Neural progenitor cell (in vitro differentiated cells): Measurements from ENCODE around the gene ZNF71. TPM values are rescaled to one million over a fixed set of nuclear protein-coding genes. Genes with fewer than 3 reads are reported as not detected.
"Not testable (repeated sequence)": the region's sequence is repeated elsewhere in the genome, so short reads cannot be mapped to it uniquely, and the experiment has no call there.

Source experiments
- DNase-seq: peaks from one replicate; pipeline ENCODE4 v3.0.0-alpha.2; 2016; ENCODE audit warnings: low spot score
- H2AFZ ChIP-seq: fragments of 200-600 bp; sonication (generic); replicated peaks from 2 replicates; pipeline ENCODE4 v1.6.1; 2016; ENCODE audit warnings: antibody characterized with exemption
- H3F3A ChIP-seq: fragments of 200-600 bp; sonication (generic); 2 replicates; pipeline ENCODE4 v1.6.1; 2016; ENCODE audit warnings: antibody characterized with exemption, low read depth
- H3K27ac ChIP-seq: fragments of 200-600 bp; sonication (generic); 2 replicates; pipeline ENCODE4 v1.5.1; 2016; ENCODE audit warnings: mild to moderate bottlenecking
- H3K27me3 ChIP-seq: fragments of 200-600 bp; sonication (generic); 2 replicates; pipeline ENCODE4 v1.6.1; 2016; ENCODE audit warnings: mild to moderate bottlenecking, moderate library complexity
- H3K36me3 ChIP-seq: fragments of 200-600 bp; sonication (generic); 2 replicates; pipeline ENCODE4 v1.5.1; 2016
- H3K4me1 ChIP-seq: fragments of 200-600 bp; sonication (generic); 2 replicates; pipeline ENCODE4 v1.6.1; 2016; ENCODE audit warnings: mixed run types
- H3K4me2 ChIP-seq: fragments of 200-600 bp; sonication (generic); 2 replicates; pipeline ENCODE4 v1.6.1; 2016
- H3K4me3 ChIP-seq: fragments of 200-600 bp; sonication (generic); 2 replicates; pipeline ENCODE4 v1.5.1; 2016
- H3K79me2 ChIP-seq: fragments of 200-600 bp; sonication (generic); 2 replicates; pipeline ENCODE4 v1.6.1; 2016; ENCODE audit warnings: low read depth
- H3K9ac ChIP-seq: fragments of 200-600 bp; sonication (generic); 2 replicates; pipeline ENCODE4 v1.6.1; 2016
- H3K9me3 ChIP-seq: fragments of 200-600 bp; sonication (generic); 2 replicates; pipeline ENCODE4 v1.5.1; 2016; ENCODE audit warnings: low read depth
- H4K20me1 ChIP-seq: fragments of 200-600 bp; sonication (generic); 2 replicates; pipeline ENCODE4 v1.6.1; 2016; ENCODE audit warnings: low read depth
- H3K27ac Mint-ChIP-seq: 3 replicates; pipeline ENCODE4 v1.8.0; 2021; ENCODE audit warnings: mixed read lengths
- H3K27me3 Mint-ChIP-seq: 2 replicates; pipeline ENCODE4 v1.8.0; 2022; ENCODE audit warnings: low read depth, mild to moderate bottlenecking, inconsistent platforms, moderate library complexity, mixed read lengths; ENCODE audit not compliant: insufficient read depth
- H3K36me3 Mint-ChIP-seq: 3 replicates; pipeline ENCODE4 v1.8.0; 2021; ENCODE audit warnings: mixed read lengths
- H3K4me1 Mint-ChIP-seq: 3 replicates; pipeline ENCODE4 v1.8.0; 2021; ENCODE audit warnings: mixed read lengths
- H3K4me3 Mint-ChIP-seq: 3 replicates; pipeline ENCODE4 v1.8.0; 2021; ENCODE audit warnings: mild to moderate bottlenecking, moderate library complexity, mixed read lengths
- H3K9me3 Mint-ChIP-seq: 3 replicates; pipeline ENCODE4 v1.8.0; 2020; ENCODE audit warnings: mixed read lengths
- EZH2 ChIP-seq: fragments of 200-600 bp; sonication (generic); IDR thresholded peaks from 2 replicates; pipeline ENCODE4 v1.6.1; 2017; ENCODE audit warnings: antibody characterized with exemption, mild to moderate bottlenecking, moderate library complexity
- EZH2phosphoT487 ChIP-seq: fragments of 200-600 bp; sonication (generic); IDR thresholded peaks from 2 replicates; pipeline ENCODE4 v1.6.1; 2017; ENCODE audit warnings: antibody characterized with exemption
- total RNA-seq: library from RNA; depleted of rRNA; stranded (reverse); fragments of >200 nt; gene quantifications from 2 replicates; pipeline ENCODE4 v1.2.3, GENCODE V29; 2015; ENCODE audit warnings: low replicate concordance
- TF ChIP-seq, protein P1 (sequence below): fragments of 200-600 bp; sonication (generic); IDR thresholded peaks from 2 replicates; pipeline ENCODE4 v1.5.1; 2017; ENCODE audit warnings: antibody characterized with exemption, mild to moderate bottlenecking

The ZNF71 gene
- total RNA-seq, 1 donor from 2014 or later = 9.3 TPM

DNA sequence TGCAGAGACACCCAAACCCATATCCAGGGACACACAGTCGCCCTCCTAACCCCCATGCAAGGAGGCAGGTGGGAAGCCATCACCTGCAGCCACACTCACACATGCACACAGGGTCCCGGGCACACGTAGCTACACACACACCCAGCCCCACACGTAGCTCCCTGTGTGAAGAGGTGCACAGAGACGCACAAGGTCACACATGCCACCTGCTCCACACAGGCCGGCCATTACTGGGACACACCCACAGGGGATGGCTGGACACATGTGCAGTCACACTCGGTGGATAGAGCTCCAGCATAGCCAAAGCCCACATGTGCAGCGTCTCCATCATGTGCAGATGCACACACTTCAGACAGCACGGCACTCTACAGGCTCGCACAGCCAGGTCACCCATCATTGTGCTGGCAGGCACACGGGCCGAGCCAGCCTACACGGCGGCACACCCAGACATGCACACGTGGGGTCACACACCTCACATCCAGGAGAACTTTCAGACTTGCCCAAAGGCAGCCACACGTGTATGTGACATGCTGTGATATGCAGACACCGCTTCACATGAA, 75.4 kb downstream of the ZNF71 start:
- peaks cover 2% of the 10 kb centered on the region for H3K27me3 Mint-ChIP-seq
- DNase-seq = no peak
- Histone ChIP-seq H3K9ac (no peak overlapping the region), H3F3A (no peaks in the 10 kb centered on the region), H3K4me3 (no peak overlapping the region), H3K9me3 (peaks cover 5% of the 10 kb centered on the region), H3K36me3 (no peaks in the 10 kb centered on the region), H3K27me3 (no peaks in the 10 kb centered on the region), H3K27ac (no peak overlapping the region), H3K4me2 (no peak overlapping the region), H3K79me2 (no peaks in the 10 kb centered on the region), H4K20me1 (no peaks in the 10 kb centered on the region), H2AFZ (no peak overlapping the region), H3K4me1 (no peaks in the 10 kb centered on the region)
- no peak overlapping the region for H3K27ac Mint-ChIP-seq
- H3K36me3 Mint-ChIP-seq = no peaks in the 10 kb centered on the region
- no peaks in the 10 kb centered on the region for H3K4me1 Mint-ChIP-seq
- TF ChIP-seq EZH2 = no peak
- TF ChIP-seq, protein P1, sequence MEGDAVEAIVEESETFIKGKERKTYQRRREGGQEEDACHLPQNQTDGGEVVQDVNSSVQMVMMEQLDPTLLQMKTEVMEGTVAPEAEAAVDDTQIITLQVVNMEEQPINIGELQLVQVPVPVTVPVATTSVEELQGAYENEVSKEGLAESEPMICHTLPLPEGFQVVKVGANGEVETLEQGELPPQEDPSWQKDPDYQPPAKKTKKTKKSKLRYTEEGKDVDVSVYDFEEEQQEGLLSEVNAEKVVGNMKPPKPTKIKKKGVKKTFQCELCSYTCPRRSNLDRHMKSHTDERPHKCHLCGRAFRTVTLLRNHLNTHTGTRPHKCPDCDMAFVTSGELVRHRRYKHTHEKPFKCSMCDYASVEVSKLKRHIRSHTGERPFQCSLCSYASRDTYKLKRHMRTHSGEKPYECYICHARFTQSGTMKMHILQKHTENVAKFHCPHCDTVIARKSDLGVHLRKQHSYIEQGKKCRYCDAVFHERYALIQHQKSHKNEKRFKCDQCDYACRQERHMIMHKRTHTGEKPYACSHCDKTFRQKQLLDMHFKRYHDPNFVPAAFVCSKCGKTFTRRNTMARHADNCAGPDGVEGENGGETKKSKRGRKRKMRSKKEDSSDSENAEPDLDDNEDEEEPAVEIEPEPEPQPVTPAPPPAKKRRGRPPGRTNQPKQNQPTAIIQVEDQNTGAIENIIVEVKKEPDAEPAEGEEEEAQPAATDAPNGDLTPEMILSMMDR = no peak
- TF ChIP-seq EZH2phosphoT487 = no peak
- no peak overlapping the region for H3K4me3 Mint-ChIP-seq
- peaks cover 57% of the 10 kb centered on the region for H3K9me3 Mint-ChIP-seq

GRCh38 chr19:56670961-56671612, 76.0 kb downstream of the ZNF71 start:
- Histone ChIP-seq H3K27me3 (no peaks in the 10 kb centered on the region), H2AFZ (no peak overlapping the region), H3K9me3 (peaks cover 5% of the 10 kb centered on the region), H3F3A (no peaks in the 10 kb centered on the region), H3K9ac (no peak overlapping the region), H3K36me3 (no peaks in the 10 kb centered on the region), H3K4me2 (no peak overlapping the region), H3K4me3 (no peak overlapping the region), H3K4me1 (no peaks in the 10 kb centered on the region), H3K79me2 (no peaks in the 10 kb centered on the region), H4K20me1 (no peaks in the 10 kb centered on the region), H3K27ac (no peak overlapping the region)
- Mint-ChIP-seq H3K4me3 (no peak overlapping the region), H3K9me3 (peaks cover 57% of the 10 kb centered on the region), H3K27me3 (peaks cover 2% of the 10 kb centered on the region), H3K4me1 (no peaks in the 10 kb centered on the region), H3K27ac (no peak overlapping the region), H3K36me3 (no peaks in the 10 kb centered on the region)
- DNase-seq = no peak
- no peak for TF ChIP-seq EZH2
- TF ChIP-seq, protein P1 = no peak
- TF ChIP-seq EZH2phosphoT487 = no peak

DNA sequence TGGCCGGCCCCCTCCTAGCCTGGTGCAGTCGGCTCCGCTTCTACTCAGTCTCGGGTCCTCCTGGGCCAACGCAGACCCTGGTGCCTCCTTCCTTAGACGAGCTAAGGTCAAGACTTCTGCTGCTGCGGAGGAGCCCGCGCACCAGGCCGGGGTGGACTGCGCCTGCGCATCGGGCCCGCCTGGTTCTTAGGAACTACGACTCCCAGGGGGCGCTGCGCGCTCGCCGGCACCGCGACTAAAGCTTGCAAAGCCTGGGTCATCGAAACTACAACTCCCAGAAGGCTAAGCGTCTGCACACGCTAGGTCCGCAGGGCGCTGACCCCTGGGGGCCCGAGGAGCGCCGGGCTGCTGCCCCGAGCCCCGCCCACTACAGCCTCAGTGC, 76.5 kb downstream of the ZNF71 start, which contains the start of gene ZNF835:
Gene ZNF835 (minus strand): TSS at position 145 of the 382 bp plus-strand sequence. CDS start 6,559 bp downstream, outside the sequence.
- H3K4me3 ChIP-seq = no peak within 1 kb of the TSS
- H4K20me1 ChIP-seq = no peaks in the 10 kb centered on the region
- no peak within 1 kb of the TSS for H3K4me2 ChIP-seq
- H2AFZ ChIP-seq = no peak within 1 kb of the TSS
- Mint-ChIP-seq H3K4me1 (no peaks in the 10 kb centered on the region), H3K27me3 (peaks cover 2% of the 10 kb centered on the region), H3K27ac (no peak within 1 kb of the TSS), H3K9me3 (peaks cover 59% of the 10 kb centered on the region), H3K36me3 (no peaks in the 10 kb centered on the region), H3K4me3 (no peak within 1 kb of the TSS)
- no peak for DNase-seq
- H3K27ac ChIP-seq = no peak within 1 kb of the TSS
- no peaks in the 10 kb centered on the region for H3K27me3 ChIP-seq
- no peaks in the 10 kb centered on the region for H3K36me3 ChIP-seq
- TF ChIP-seq EZH2 (no peak), EZH2phosphoT487 (no peak)
- TF ChIP-seq, protein P1 = no peak
- no peak within 1 kb of the TSS for H3K9ac ChIP-seq
- no peaks in the 10 kb centered on the region for H3K79me2 ChIP-seq
- H3K4me1 ChIP-seq = no peaks in the 10 kb centered on the region
- no peaks in the 10 kb centered on the region for H3F3A ChIP-seq
- H3K9me3 ChIP-seq = peaks cover 5% of the 10 kb centered on the region

DNA sequence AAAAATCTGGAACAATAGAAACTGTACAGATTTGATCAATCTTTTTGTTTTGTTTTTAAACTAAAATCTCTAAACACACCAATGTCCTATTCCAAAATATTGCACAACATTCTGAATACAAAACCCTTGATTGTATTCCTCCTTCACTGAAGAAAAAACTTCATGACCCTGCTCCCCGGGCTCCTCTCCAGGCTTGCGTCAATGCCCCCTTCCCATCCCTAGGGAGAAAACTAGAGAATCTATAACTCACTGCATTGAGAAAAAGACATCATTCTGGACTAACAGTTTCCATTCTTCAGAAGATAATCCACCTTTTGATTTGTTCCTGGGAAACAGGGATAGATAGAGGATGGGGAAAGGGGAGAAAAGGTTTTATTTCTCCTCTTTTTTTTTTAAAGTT, 77.5 kb downstream of the ZNF71 start:
- not testable (repeated sequence) for H3K36me3 Mint-ChIP-seq, H3K27me3 ChIP-seq, H3K27me3 Mint-ChIP-seq, H2AFZ ChIP-seq, H3K9me3 ChIP-seq, H3K9ac ChIP-seq, H3K4me3 Mint-ChIP-seq, H3K79me2 ChIP-seq, H3K36me3 ChIP-seq, H3K27ac Mint-ChIP-seq, H3K27ac ChIP-seq, H3K4me2 ChIP-seq, H3K4me1 Mint-ChIP-seq, DNase-seq, H3K4me3 ChIP-seq, H4K20me1 ChIP-seq, H3K4me1 ChIP-seq, H3F3A ChIP-seq
- peaks cover 59% of the 10 kb centered on the region for H3K9me3 Mint-ChIP-seq
